CD14-positive monocyte (primary cell): ENCODE data around the gene LRP8. TPM values are rescaled to one million over a fixed set of nuclear protein-coding genes. Genes with fewer than 3 reads are reported as not detected.
A peak's percentile ranks its signal among the peaks of the same experiment; 100 is the strongest.

Source experiments
- DNase-seq, 3 donors: peaks; one replicate each; pipeline ENCODE4 v3.0.0-alpha.2; 2011 to 2022
- H2AFZ ChIP-seq: 2 replicates; pipeline ENCODE4 v1.6.0; 2012; ENCODE audit warnings: mild to moderate bottlenecking, low read depth, low read length, inconsistent platforms; ENCODE audit not compliant: insufficient read depth, poor library complexity, severe bottlenecking
- H3K27ac ChIP-seq, 2 donors: 1 replicate in 1 of 2; 2 replicates in 1 of 2; pipeline ENCODE4 v1.5.1; 2012 to 2013; ENCODE audit warnings: low read length in 2 of 2, control low read depth in 1 of 2, inconsistent platforms in 1 of 2, low read depth in 1 of 2, mild to moderate bottlenecking in 1 of 2
- H3K27me3 ChIP-seq, 2 donors: one replicate each; pipeline versions ENCODE4 v1.6.0 to v1.6.1; 2011 to 2013; ENCODE audit warnings: low read length in 2 of 2; ENCODE audit not compliant: control insufficient read depth in 2 of 2, insufficient read depth in 2 of 2
- H3K36me3 ChIP-seq, 2 donors: replicated peaks in 1 of 2; 1 replicate in 1 of 2; 2 replicates in 1 of 2; pipeline versions ENCODE4 v1.5.1 to v1.6.1; 2012 to 2013; ENCODE audit warnings: low read length in 2 of 2, control low read depth in 1 of 2, inconsistent platforms in 1 of 2, mild to moderate bottlenecking in 1 of 2; ENCODE audit not compliant: insufficient read depth in 2 of 2, control insufficient read depth in 1 of 2
- H3K4me1 ChIP-seq, 2 donors: 1 replicate in 1 of 2; 2 replicates in 1 of 2; pipeline versions ENCODE4 v1.5.1 to v1.6.1; 2012 to 2013; ENCODE audit warnings: low read length in 2 of 2, control low read depth in 1 of 2, inconsistent platforms in 1 of 2, mild to moderate bottlenecking in 1 of 2, moderate library complexity in 1 of 2; ENCODE audit not compliant: insufficient read depth in 2 of 2, control insufficient read depth in 1 of 2
- H3K4me2 ChIP-seq: replicated peaks from 2 replicates; pipeline ENCODE3; 2012; ENCODE audit warnings: low read length, moderate library complexity, mild to moderate bottlenecking; ENCODE audit not compliant: poor library complexity, severe bottlenecking; ENCODE audit errors: extremely low read depth
- H3K4me3 ChIP-seq, 3 experiments: fragments of 200-600 bp in 1 of 3; sonication (generic) in 1 of 3; replicated peaks in 1 of 3; 1 replicate in 2 of 3; 2 replicates in 1 of 3; pipeline ENCODE4 v1.5.1; 2011 to 2013; ENCODE audit warnings: low read length in 3 of 3, mild to moderate bottlenecking in 3 of 3, control low read depth in 2 of 3, low read depth in 2 of 3, inconsistent platforms in 1 of 3, moderate library complexity in 1 of 3
- H3K79me2 ChIP-seq: 2 replicates; pipeline ENCODE4 v1.6.0; 2012; ENCODE audit warnings: mild to moderate bottlenecking, control low read depth, inconsistent platforms, low read length, moderate library complexity; ENCODE audit not compliant: insufficient read depth
- H3K9ac ChIP-seq: 2 replicates; pipeline ENCODE4 v1.6.0; 2017; ENCODE audit warnings: low read length, mild to moderate bottlenecking; ENCODE audit not compliant: insufficient read depth, poor library complexity, severe bottlenecking
- H3K9me3 ChIP-seq, 2 donors: replicated peaks in 1 of 2; 1 replicate in 1 of 2; 2 replicates in 1 of 2; pipeline versions ENCODE4 v1.5.1 to v1.6.1; 2012 to 2013; ENCODE audit warnings: low read length in 2 of 2, control low read depth in 1 of 2; ENCODE audit not compliant: control insufficient read depth in 1 of 2, insufficient read depth in 1 of 2
- H4K20me1 ChIP-seq: 2 replicates; pipeline ENCODE4 v1.6.0; 2012; ENCODE audit warnings: mild to moderate bottlenecking, low read length, control low read depth, moderate library complexity; ENCODE audit not compliant: insufficient read depth
- H3K27ac Mint-ChIP-seq, 7 donors: one replicate each; pipeline ENCODE4 v1.8.0; 2020; ENCODE audit warnings: mild to moderate bottlenecking in 7 of 7, mixed read lengths in 7 of 7, moderate library complexity in 6 of 7, inconsistent platforms in 2 of 7
- H3K27me3 Mint-ChIP-seq, 3 donors: one replicate each; pipeline ENCODE4 v1.8.0; 2021 to 2022; ENCODE audit warnings: low read depth in 3 of 3, mild to moderate bottlenecking in 3 of 3, mixed read lengths in 3 of 3, moderate library complexity in 3 of 3, inconsistent platforms in 1 of 3
- H3K36me3 Mint-ChIP-seq, 2 donors: one replicate each; pipeline ENCODE4 v1.8.0; 2020; ENCODE audit warnings: mixed read lengths in 2 of 2, inconsistent platforms in 1 of 2, mild to moderate bottlenecking in 1 of 2
- H3K4me1 Mint-ChIP-seq: one replicate; pipeline ENCODE4 v1.8.0; 2020; ENCODE audit warnings: mild to moderate bottlenecking, mixed read lengths
- H3K4me3 Mint-ChIP-seq, 2 donors: one replicate each; pipeline ENCODE4 v1.8.0; 2020; ENCODE audit warnings: mild to moderate bottlenecking in 2 of 2, mixed read lengths in 2 of 2, moderate library complexity in 1 of 2
- H3K9me3 Mint-ChIP-seq, 7 donors: one replicate each; pipeline ENCODE4 v1.8.0; 2020 to 2022; ENCODE audit warnings: mixed read lengths in 7 of 7, mild to moderate bottlenecking in 6 of 7, moderate library complexity in 6 of 7, inconsistent platforms in 2 of 7
- CTCF ChIP-seq: fragments of 200-600 bp; IDR thresholded peaks from one replicate; pipeline ENCODE4 v1.8.0; 2022; ENCODE audit warnings: antibody characterized with exemption, mild to moderate bottlenecking
- WGBS: methylation state at CpG from one replicate; pipeline ENCODE4 v1.1.5; 2013; ENCODE audit warnings: missing lambda C conversion rate; ENCODE audit not compliant: insufficient coverage; 5-methylcytosine and 5-hydroxymethylcytosine counted together
- intact Hi-C, 2 donors: fragments of 100-400 bp; cut with micrococcal nuclease; formaldehyde crosslinking; loops; one replicate each; pipeline versions ENCODE4 v1.15.0 to v1.15.1; 2023
- polyA plus RNA-seq, 3 donors: library from polyadenylated mRNA; depleted of rRNA in 1 of 3; unstranded in 2 of 3; stranded (reverse) in 1 of 3; fragments of 300-500 nt in 2 of 3; fragments of >200 nt in 1 of 3; fragmentation: Illumina TruSeq in 2 of 3; gene quantifications; 1 replicate in 2 of 3; 2 replicates in 1 of 3; pipeline ENCODE4 v1.2.3, GENCODE V29; 2012 to 2021

Gene LRP8
- polyA plus RNA-seq, 3 donors = 0.76 to 11.3 (median 0.95) TPM

GRCh38 chr1:53279296-53280200, 48.3 kb downstream of the LRP8 start:
- Histone ChIP-seq H4K20me1 (no peaks in the 10 kb centered on the region), H3K9ac (no peak overlapping the region), H3K4me2 (no peak overlapping the region), H2AFZ (no peak overlapping the region), H3K4me3 (no peak overlapping the region), H3K79me2 (no peaks in the 10 kb centered on the region), H3K27me3 (no peaks in the 10 kb centered on the region), H3K27ac (no peak overlapping the region), H3K36me3 (peaks cover 3 to 73% of the 10 kb centered on the region in 2 donors), H3K4me1 (no peaks in the 10 kb centered on the region), H3K9me3 (no peaks in the 10 kb centered on the region)
- no peak for TF ChIP-seq CTCF
- Mint-ChIP-seq H3K27me3 (no peaks in the 10 kb centered on the region), H3K4me3 (no peak overlapping the region), H3K4me1 (no peaks in the 10 kb centered on the region), H3K27ac (peak overlapping the region in 4 of 7 donors; percentile 27 to 55 (median 39)), H3K36me3 (peaks cover 40 to 66% of the 10 kb centered on the region in 2 donors), H3K9me3 (no peaks in the 10 kb centered on the region)
- DNase-seq = no peak
- 65% methylated on average over 6 of the region's 14 CpGs for WGBS
- intact Hi-C loops = no loop called here

DNA sequence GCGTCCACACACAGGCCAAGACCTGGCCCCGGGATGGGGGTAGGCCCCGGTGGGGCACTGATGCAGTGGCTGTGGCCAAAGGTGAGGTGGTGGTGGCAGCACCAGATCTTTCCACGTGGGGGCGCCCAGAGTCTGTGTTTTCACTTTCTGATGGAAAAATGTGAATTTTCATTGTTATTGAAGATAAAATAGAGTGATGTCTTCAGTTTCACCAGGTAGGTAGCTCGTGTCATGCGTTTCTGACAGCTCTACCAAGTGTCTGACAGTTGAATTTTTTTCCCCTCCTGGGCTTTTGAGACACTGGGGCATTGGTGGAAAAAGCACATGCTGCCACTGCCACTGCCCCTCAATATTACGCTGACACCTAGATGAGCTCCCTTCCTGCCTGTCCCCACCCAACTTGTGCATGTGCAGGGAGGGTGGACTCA, 49.6 kb downstream of the LRP8 start:
- Mint-ChIP-seq H3K4me1 (peaks cover 7% of the 10 kb centered on the region), H3K27me3 (no peaks in the 10 kb centered on the region), H3K4me3 (no peak overlapping the region), H3K36me3 (peaks cover 49 to 73% of the 10 kb centered on the region in 2 donors), H3K27ac (peak overlapping the region in 2 of 7 donors; percentile 18 to 64), H3K9me3 (no peaks in the 10 kb centered on the region)
- Histone ChIP-seq H3K36me3 (peaks cover 5 to 78% of the 10 kb centered on the region in 2 donors), H2AFZ (no peak overlapping the region), H3K27me3 (no peaks in the 10 kb centered on the region), H3K9ac (no peak overlapping the region), H3K4me2 (no peak overlapping the region), H3K79me2 (no peaks in the 10 kb centered on the region), H4K20me1 (no peaks in the 10 kb centered on the region), H3K9me3 (no peaks in the 10 kb centered on the region), H3K27ac (no peak overlapping the region), H3K4me3 (no peak overlapping the region), H3K4me1 (no peaks in the 10 kb centered on the region)
- peak; percentile 21 to 48 (median 37) for DNase-seq
- peak; percentile 93 for TF ChIP-seq CTCF
- intact Hi-C loops = loop anchor here in 1 of 2 donors (1.0 kb wide), 1 partner anchor 115 kb away; no protein-coding TSS in a partner anchor
- WGBS = 0% methylated on average over 2 of the region's 8 CpGs
